Measurements from ENCODE around the gene EHBP1.
"Not testable (repeated sequence)": the region's sequence is repeated elsewhere in the genome, so short reads cannot be mapped to it uniquely, and the experiment has no call there.

EHBP1 gene

GRCh38 chr2:63012541-63012940 lies 307.0 kb downstream of the EHBP1 start:
- DNase-seq (ENCODE audit: insufficient read length, low spot score): no peak
- TF ChIP-seq CTCF (IDR thresholded peaks at IDR 0.05; ENCODE audit: insufficient read depth, missing control alignments): no peak
- no peak for FAIRE-seq

GRCh38 chr2:63013438-63013837 lies 307.9 kb downstream of the EHBP1 start:
- no peak for TF ChIP-seq CTCF (IDR thresholded peaks at IDR 0.05; ENCODE audit: insufficient read depth, missing control alignments)
- no peak for FAIRE-seq

GRCh38 chr2:63015389-63015788 lies 309.9 kb downstream of the EHBP1 start:
- FAIRE-seq (no peak), DNase-seq (ENCODE audit: insufficient read length, low spot score) (no peak)
- no peak for TF ChIP-seq CTCF (IDR thresholded peaks at IDR 0.05; ENCODE audit: insufficient read depth, missing control alignments)

More at GRCh38 chr2:63013438-63013837, 307.9 kb downstream of the EHBP1 start:
- no peak for DNase-seq (ENCODE audit: insufficient read length, low spot score)

GRCh38 chr2:63018439-63018838 lies 312.9 kb downstream of the EHBP1 start:
- DNase-seq (ENCODE audit: insufficient read length, low spot score) (no peak), FAIRE-seq (no peak)
- no peak for TF ChIP-seq CTCF (IDR thresholded peaks at IDR 0.05; ENCODE audit: insufficient read depth, missing control alignments)

- DNase-seq (ENCODE audit: insufficient read length, low spot score); FAIRE-seq: not testable (repeated sequence)
Measured at GRCh38 chr2:63019686-63020085, 314.2 kb downstream of the EHBP1 start.

GRCh38 chr2:63023444-63023843 lies 317.9 kb downstream of the EHBP1 start:
- no peak for FAIRE-seq
- no peak for DNase-seq (ENCODE audit: insufficient read length, low spot score)
- TF ChIP-seq CTCF (IDR thresholded peaks at IDR 0.05; ENCODE audit: insufficient read depth, missing control alignments): peak; percentile 70

- FAIRE-seq (no peak), DNase-seq (ENCODE audit: insufficient read length, low spot score) (no peak)
- no peak for TF ChIP-seq CTCF (IDR thresholded peaks at IDR 0.05; ENCODE audit: insufficient read depth, missing control alignments)
Measured at GRCh38 chr2:63027220-63027619, 321.7 kb downstream of the EHBP1 start.

GRCh38 chr2:63029058-63029457 lies 323.5 kb downstream of the EHBP1 start:
- FAIRE-seq (no peak), DNase-seq (ENCODE audit: insufficient read length, low spot score) (no peak)
- no peak for TF ChIP-seq CTCF (IDR thresholded peaks at IDR 0.05; ENCODE audit: insufficient read depth, missing control alignments)
